ENCODE measurements around the gene TMPRSS9. TPM values are rescaled to one million over a fixed set of nuclear protein-coding genes. Genes with fewer than 3 reads are reported as not detected.

TMPRSS9 gene
- total RNA-seq, 4 donors from 2014 or later: 0.13 to 0.78 TPM; not detected in 2

- H3K27me3 ChIP-seq: no peaks in the 10 kb centered on the region
- H3K4me1 ChIP-seq: peaks cover 40 to 60% of the 10 kb centered on the region in 2 donors
- no peak for TF ChIP-seq POLR2A (IDR thresholded peaks at IDR 0.05)
- TF ChIP-seq, protein P1, sequence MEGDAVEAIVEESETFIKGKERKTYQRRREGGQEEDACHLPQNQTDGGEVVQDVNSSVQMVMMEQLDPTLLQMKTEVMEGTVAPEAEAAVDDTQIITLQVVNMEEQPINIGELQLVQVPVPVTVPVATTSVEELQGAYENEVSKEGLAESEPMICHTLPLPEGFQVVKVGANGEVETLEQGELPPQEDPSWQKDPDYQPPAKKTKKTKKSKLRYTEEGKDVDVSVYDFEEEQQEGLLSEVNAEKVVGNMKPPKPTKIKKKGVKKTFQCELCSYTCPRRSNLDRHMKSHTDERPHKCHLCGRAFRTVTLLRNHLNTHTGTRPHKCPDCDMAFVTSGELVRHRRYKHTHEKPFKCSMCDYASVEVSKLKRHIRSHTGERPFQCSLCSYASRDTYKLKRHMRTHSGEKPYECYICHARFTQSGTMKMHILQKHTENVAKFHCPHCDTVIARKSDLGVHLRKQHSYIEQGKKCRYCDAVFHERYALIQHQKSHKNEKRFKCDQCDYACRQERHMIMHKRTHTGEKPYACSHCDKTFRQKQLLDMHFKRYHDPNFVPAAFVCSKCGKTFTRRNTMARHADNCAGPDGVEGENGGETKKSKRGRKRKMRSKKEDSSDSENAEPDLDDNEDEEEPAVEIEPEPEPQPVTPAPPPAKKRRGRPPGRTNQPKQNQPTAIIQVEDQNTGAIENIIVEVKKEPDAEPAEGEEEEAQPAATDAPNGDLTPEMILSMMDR (IDR thresholded peaks at IDR 0.05): no peak
- DNase-seq: peak; percentile 14 to 20
- H3K4me3 ChIP-seq (replicated peaks in 1 of 3): no peak overlapping the region
- no peak overlapping the region for H3K27ac ChIP-seq
- 70 to 78% methylated on average over 18 to 19 of the region's 20 CpGs for WGBS, 2 donors
- no peaks in the 10 kb centered on the region for H3K36me3 ChIP-seq
- H3K9me3 ChIP-seq: no peaks in the 10 kb centered on the region
- intact Hi-C loops (cut with DNase I): loop anchor here (5.0 kb wide), 1 partner anchor 93 kb away; the partner anchor contains the start of genes PLEKHJ1 and SF3A2
Measured at GRCh38 chr19:2330632-2331284, 29.3 kb upstream of the TMPRSS9 start.

GRCh38 chr19:2331601-2332246 is 28.3 kb upstream of the TMPRSS9 start:
- no peak for TF ChIP-seq POLR2A (IDR thresholded peaks at IDR 0.05)
- TF ChIP-seq, protein P1 (IDR thresholded peaks at IDR 0.05): no peak
- 78 to 79% methylated on average over 7 to 8 of the region's 12 CpGs for WGBS, 2 donors
- Histone ChIP-seq H3K27me3 (no peaks in the 10 kb centered on the region), H3K27ac (no peak overlapping the region), H3K4me1 (peaks cover 40 to 59% of the 10 kb centered on the region in 2 donors), H3K4me3 (replicated peaks in 1 of 3) (no peak overlapping the region), H3K36me3 (no peaks in the 10 kb centered on the region), H3K9me3 (no peaks in the 10 kb centered on the region)
- DNase-seq: no peak
- intact Hi-C loops (cut with DNase I): loop anchor here (5.0 kb wide), 1 partner anchor 94 kb away; the partner anchor contains the start of genes PLEKHJ1 and SF3A2

DNA sequence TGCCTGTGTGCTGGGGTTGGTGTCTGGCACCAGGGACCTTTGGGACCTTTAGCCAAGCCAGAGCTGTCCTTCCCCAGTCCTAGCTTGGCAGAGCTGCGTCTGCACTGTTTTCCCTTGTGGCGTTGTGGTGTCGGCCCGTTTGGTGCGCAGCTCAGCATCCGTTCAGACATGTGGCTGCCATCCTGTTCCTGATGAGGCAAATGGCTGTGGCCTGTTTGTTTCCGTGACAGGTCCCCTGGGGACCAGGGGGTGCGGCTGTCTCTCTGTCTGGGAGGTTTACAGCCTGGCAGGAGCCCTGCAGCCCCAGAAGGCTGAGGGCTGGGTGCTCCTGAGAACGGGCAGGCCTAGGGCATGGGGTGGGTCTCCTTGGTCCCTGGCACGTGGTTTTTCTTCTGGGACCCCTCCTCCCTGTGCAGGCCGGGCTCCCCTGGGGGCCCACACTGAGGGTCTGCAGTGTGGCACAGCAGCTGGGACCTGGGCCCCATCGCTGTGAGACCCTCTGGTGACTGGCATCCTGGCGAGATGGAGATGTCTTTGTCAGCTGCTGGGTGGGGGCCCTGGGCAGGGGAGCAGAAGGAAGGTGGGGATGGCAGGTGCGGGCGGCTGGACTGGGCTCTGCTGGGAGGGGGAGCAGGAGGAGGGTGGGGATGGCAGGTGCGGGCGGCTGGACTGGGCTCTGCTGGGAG is 27.6 kb upstream of the TMPRSS9 start:
- DNase-seq: peak in 1 of 2 donors; percentile 10
- Histone ChIP-seq H3K4me3 (replicated peaks in 1 of 3) (no peak overlapping the region), H3K27me3 (no peaks in the 10 kb centered on the region), H3K4me1 (peaks cover 34 to 51% of the 10 kb centered on the region in 2 donors), H3K27ac (no peak overlapping the region), H3K9me3 (no peaks in the 10 kb centered on the region), H3K36me3 (no peaks in the 10 kb centered on the region)
- 79 to 83% methylated on average over 8 of the region's 17 CpGs for WGBS, 2 donors
- intact Hi-C loops (cut with DNase I): loop anchor here (5.0 kb wide), 1 partner anchor 95 kb away; the partner anchor contains the start of genes PLEKHJ1 and SF3A2
- TF ChIP-seq, protein P1 (IDR thresholded peaks at IDR 0.05): no peak
- no peak for TF ChIP-seq POLR2A (IDR thresholded peaks at IDR 0.05)

DNA sequence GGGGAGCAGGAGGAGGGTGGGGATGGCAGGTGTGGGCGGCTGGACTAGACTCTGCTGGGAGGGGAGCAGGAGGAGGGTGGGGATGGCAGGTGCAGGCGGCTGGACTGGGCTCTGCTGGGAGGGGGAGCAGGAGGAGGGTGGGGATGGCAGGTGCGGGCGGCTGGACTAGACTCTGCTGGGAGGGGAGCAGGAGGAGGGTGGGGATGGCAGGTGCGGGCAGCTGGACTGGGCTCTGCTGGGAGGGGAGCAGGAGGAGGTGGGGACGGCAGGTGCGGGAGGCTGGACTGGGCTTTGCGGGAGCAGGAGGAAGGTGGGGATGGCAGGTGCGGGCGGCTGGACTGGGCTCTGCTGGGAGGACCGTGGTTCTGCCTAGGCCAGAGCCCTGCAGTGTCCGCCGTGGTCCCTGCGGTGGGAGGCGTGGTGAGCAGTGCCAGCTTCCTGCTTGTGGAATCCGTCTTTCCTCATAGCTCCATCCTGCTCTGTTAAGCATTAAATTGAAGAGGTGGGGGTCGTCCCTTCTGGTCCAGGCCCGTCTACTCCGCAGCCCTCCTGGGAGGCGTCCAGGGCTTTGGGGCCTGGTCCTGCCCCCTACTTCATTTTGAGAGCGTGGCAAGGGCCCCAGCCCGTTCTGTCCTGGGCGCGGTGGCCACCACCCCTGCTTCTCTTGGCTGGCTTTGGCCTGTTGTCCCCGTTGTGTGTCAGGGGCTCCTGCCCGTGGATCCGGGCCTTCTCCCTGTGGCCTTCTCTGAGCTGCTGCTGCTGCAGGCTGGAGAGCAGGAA is 26.8 kb upstream of the TMPRSS9 start:
- DNase-seq: no peak
- TF ChIP-seq POLR2A (IDR thresholded peaks at IDR 0.05): no peak
- TF ChIP-seq, protein P1 (IDR thresholded peaks at IDR 0.05): no peak
- 49 to 60% methylated on average over 13 to 20 of the region's 27 CpGs for WGBS, 2 donors
- Histone ChIP-seq H3K4me3 (replicated peaks in 1 of 3) (no peak overlapping the region), H3K36me3 (no peaks in the 10 kb centered on the region), H3K9me3 (no peaks in the 10 kb centered on the region), H3K27me3 (no peaks in the 10 kb centered on the region), H3K4me1 (peaks cover 29 to 47% of the 10 kb centered on the region in 2 donors), H3K27ac (no peak overlapping the region)
- intact Hi-C loops (cut with DNase I): loop anchor here (5.0 kb wide), 1 partner anchor 96 kb away; the partner anchor contains the start of genes PLEKHJ1 and SF3A2

Data from thyroid gland (tissue), 4 donors.